Measurements from ENCODE around the gene PTPRK. TPM values are rescaled to one million over a fixed set of nuclear protein-coding genes. Genes with fewer than 3 reads are reported as not detected.
A peak's percentile ranks its signal among the peaks of the same experiment; 100 is the strongest.

PTPRK gene
- total RNA-seq, 1 experiment from 2014 or later: 94.4 TPM

- Histone ChIP-seq H3K9me3 (no peaks in the 10 kb centered on the region), H3K4me1 (peaks cover 25% of the 10 kb centered on the region), H3K4me3 (ENCODE audit: low read depth, low read length) (no peak overlapping the region), H3K27me3 (replicated peaks; ENCODE audit: control insufficient read depth, insufficient read depth, low read length) (no peaks in the 10 kb centered on the region), H3K36me3 (ENCODE audit: control insufficient read depth, insufficient read depth, low read length) (no peaks in the 10 kb centered on the region)
- intact Hi-C loops (cut with micrococcal nuclease; ENCODE audit: unreplicated experiment): no loop called here
- ChIA-PET CTCF (no interaction called here), POLR2A (no interaction called here)
- Mint-ChIP-seq H3K4me1 (ENCODE audit: low read depth, unreplicated experiment) (peaks cover 25% of the 10 kb centered on the region), H3K27ac (ENCODE audit: unreplicated experiment) (no peak overlapping the region), H3K9me3 (ENCODE audit: unreplicated experiment) (no peaks in the 10 kb centered on the region), H3K4me3 (ENCODE audit: unreplicated experiment) (no peak overlapping the region), H3K27me3 (ENCODE audit: insufficient read depth, unreplicated experiment) (no peaks in the 10 kb centered on the region), H3K36me3 (ENCODE audit: insufficient read depth, unreplicated experiment) (no peaks in the 10 kb centered on the region)
- TF ChIP-seq CTCF (IDR thresholded peaks at IDR 0.05; ENCODE audit: insufficient read depth in 1 of 2, low read depth in 1 of 2, low read length in 1 of 2, severe bottlenecking in 1 of 2, unreplicated experiment in 1 of 2): no peak
- BruUV-seq (replicated peaks): no TSS peak
- DNase-seq: no peak
Measured at GRCh38 chr6:128345278-128345677, 175.1 kb downstream of the PTPRK start.

- H3K4me3 Mint-ChIP-seq (ENCODE audit: unreplicated experiment): no peak overlapping the region
Measured at GRCh38 chr6:128343706-128344105, 176.7 kb downstream of the PTPRK start.

GRCh38 chr6:128339635-128340450, 180.6 kb downstream of the PTPRK start:
- Mint-ChIP-seq H3K36me3 (ENCODE audit: insufficient read depth, unreplicated experiment) (peaks cover 7% of the 10 kb centered on the region), H3K27ac (ENCODE audit: unreplicated experiment) (peak overlapping the region; percentile 32), H3K9me3 (ENCODE audit: unreplicated experiment) (no peaks in the 10 kb centered on the region), H3K27me3 (ENCODE audit: insufficient read depth, unreplicated experiment) (no peaks in the 10 kb centered on the region), H3K4me3 (ENCODE audit: unreplicated experiment) (no peak overlapping the region), H3K4me1 (ENCODE audit: low read depth, unreplicated experiment) (peaks cover 31% of the 10 kb centered on the region)
- ChIA-PET POLR2A (interaction anchor here (1.2 kb wide), 1 partner anchor 180 kb away, joined by 5 read pairs; the partner anchor contains the start of gene PTPRK), CTCF (no interaction called here)
- Histone ChIP-seq H3K9me3 (no peaks in the 10 kb centered on the region), H3K4me3 (ENCODE audit: low read depth, low read length) (no peak overlapping the region), H3K36me3 (ENCODE audit: control insufficient read depth, insufficient read depth, low read length) (no peaks in the 10 kb centered on the region; the same call in 1 of the 2 replicates), H3K27me3 (replicated peaks; ENCODE audit: control insufficient read depth, insufficient read depth, low read length) (no peaks in the 10 kb centered on the region), H3K4me1 (peaks cover 31% of the 10 kb centered on the region)
- TF ChIP-seq CTCF (IDR thresholded peaks at IDR 0.05; ENCODE audit: insufficient read depth in 1 of 2, low read depth in 1 of 2, low read length in 1 of 2, severe bottlenecking in 1 of 2, unreplicated experiment in 1 of 2): no peak
- peak in 1 of 2 experiments; percentile 15 for DNase-seq
- intact Hi-C loops (cut with micrococcal nuclease; ENCODE audit: unreplicated experiment): loop anchor here (5.0 kb wide), 1 partner anchor 177 kb away; no protein-coding TSS in a partner anchor
- no TSS peak for BruUV-seq (replicated peaks)

More at GRCh38 chr6:128343706-128344105, 176.7 kb downstream of the PTPRK start:
- Mint-ChIP-seq H3K9me3 (ENCODE audit: unreplicated experiment) (no peaks in the 10 kb centered on the region), H3K4me1 (ENCODE audit: low read depth, unreplicated experiment) (peaks cover 18% of the 10 kb centered on the region), H3K36me3 (ENCODE audit: insufficient read depth, unreplicated experiment) (no peaks in the 10 kb centered on the region), H3K27me3 (ENCODE audit: insufficient read depth, unreplicated experiment) (no peaks in the 10 kb centered on the region), H3K27ac (ENCODE audit: unreplicated experiment) (no peak overlapping the region)
- Histone ChIP-seq H3K36me3 (ENCODE audit: control insufficient read depth, insufficient read depth, low read length) (no peaks in the 10 kb centered on the region), H3K4me1 (peaks cover 31% of the 10 kb centered on the region), H3K9me3 (no peaks in the 10 kb centered on the region), H3K4me3 (ENCODE audit: low read depth, low read length) (no peak overlapping the region), H3K27me3 (replicated peaks; ENCODE audit: control insufficient read depth, insufficient read depth, low read length) (no peaks in the 10 kb centered on the region)
- no peak for DNase-seq
- no TSS peak for BruUV-seq (replicated peaks)
- intact Hi-C loops (cut with micrococcal nuclease; ENCODE audit: unreplicated experiment): no loop called here
- POLR2A ChIA-PET: no interaction called here
- TF ChIP-seq CTCF (IDR thresholded peaks at IDR 0.05; ENCODE audit: insufficient read depth in 1 of 2, low read depth in 1 of 2, low read length in 1 of 2, severe bottlenecking in 1 of 2, unreplicated experiment in 1 of 2): no peak
- CTCF ChIA-PET: interaction anchor here (0.6 kb wide), 1 partner anchor 173 kb away, joined by 3 read pairs; no protein-coding TSS in a partner anchor

Data from Caco-2 (cell line).